Hepatocyte (in vitro differentiated cells): ENCODE measurements around the gene RETSAT.
"Not testable (repeated sequence)": the region's sequence is repeated elsewhere in the genome, so short reads cannot be mapped to it uniquely, and the experiment has no call there.

Source experiments
- EZH2 ChIP-seq: fragments of 200-600 bp; sonication (generic); IDR thresholded peaks from 2 replicates; pipeline ENCODE4 v1.6.1; 2016; ENCODE audit warnings: antibody characterized with exemption, mild to moderate bottlenecking, borderline replicate concordance
- EZH2phosphoT487 ChIP-seq: fragments of 200-600 bp; sonication (generic); IDR thresholded peaks from one replicate; pipeline ENCODE4 v1.6.1; 2018; ENCODE audit warnings: antibody characterized with exemption, mild to moderate bottlenecking, low read depth, moderate library complexity; ENCODE audit not compliant: unreplicated experiment, severe bottlenecking
- TF ChIP-seq, protein P1 (sequence below): fragments of 200-600 bp; sonication (generic); IDR thresholded peaks from 2 replicates; pipeline ENCODE4 v1.5.1; 2016; ENCODE audit warnings: antibody characterized with exemption, mild to moderate bottlenecking; ENCODE audit not compliant: poor library complexity

DNA sequence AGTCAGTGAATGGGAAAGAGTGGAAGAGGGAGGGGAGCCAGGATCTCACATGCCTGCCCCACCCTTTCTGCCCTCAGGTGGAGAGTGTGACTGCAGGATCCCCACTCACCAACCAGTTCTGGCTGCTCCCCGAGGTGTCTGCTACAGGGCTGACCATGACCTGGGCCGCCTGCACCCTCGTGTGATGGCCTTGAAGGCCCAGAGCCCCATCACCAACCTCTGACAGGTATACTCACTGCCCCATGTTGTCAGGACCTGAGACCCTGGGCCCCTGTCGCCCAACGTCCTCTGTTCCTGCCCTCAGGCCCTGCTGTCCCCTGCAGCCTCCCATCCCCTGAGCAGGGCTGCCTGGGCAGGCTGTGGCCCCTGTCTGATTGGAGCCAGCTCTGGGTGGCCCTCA lies 38.4 kb downstream of the RETSAT start:
- not testable (repeated sequence) for TF ChIP-seq EZH2, EZH2phosphoT487
- TF ChIP-seq, protein P1, sequence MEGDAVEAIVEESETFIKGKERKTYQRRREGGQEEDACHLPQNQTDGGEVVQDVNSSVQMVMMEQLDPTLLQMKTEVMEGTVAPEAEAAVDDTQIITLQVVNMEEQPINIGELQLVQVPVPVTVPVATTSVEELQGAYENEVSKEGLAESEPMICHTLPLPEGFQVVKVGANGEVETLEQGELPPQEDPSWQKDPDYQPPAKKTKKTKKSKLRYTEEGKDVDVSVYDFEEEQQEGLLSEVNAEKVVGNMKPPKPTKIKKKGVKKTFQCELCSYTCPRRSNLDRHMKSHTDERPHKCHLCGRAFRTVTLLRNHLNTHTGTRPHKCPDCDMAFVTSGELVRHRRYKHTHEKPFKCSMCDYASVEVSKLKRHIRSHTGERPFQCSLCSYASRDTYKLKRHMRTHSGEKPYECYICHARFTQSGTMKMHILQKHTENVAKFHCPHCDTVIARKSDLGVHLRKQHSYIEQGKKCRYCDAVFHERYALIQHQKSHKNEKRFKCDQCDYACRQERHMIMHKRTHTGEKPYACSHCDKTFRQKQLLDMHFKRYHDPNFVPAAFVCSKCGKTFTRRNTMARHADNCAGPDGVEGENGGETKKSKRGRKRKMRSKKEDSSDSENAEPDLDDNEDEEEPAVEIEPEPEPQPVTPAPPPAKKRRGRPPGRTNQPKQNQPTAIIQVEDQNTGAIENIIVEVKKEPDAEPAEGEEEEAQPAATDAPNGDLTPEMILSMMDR = not testable (repeated sequence)
